Kidney epithelial cell (primary cell): ENCODE results near the gene MAPKAP1. TPM values are rescaled to one million over a fixed set of nuclear protein-coding genes. Genes with fewer than 3 reads are reported as not detected.
A peak's percentile ranks its signal among the peaks of the same experiment; 100 is the strongest.

ENCODE experiments used
- DNase-seq: peaks from one replicate; pipeline ENCODE4 v3.0.0-alpha.2; 2010; ENCODE audit warnings: low read depth
- H3K27me3 ChIP-seq: 2 replicates; pipeline ENCODE4 v1.6.0; 2011; ENCODE audit warnings: low read length; ENCODE audit not compliant: control insufficient read depth, insufficient read depth
- H3K36me3 ChIP-seq: 2 replicates; pipeline ENCODE4 v1.5.1; 2011; ENCODE audit warnings: low read length; ENCODE audit not compliant: control insufficient read depth, insufficient read depth
- H3K4me3 ChIP-seq: 2 replicates; pipeline ENCODE4 v1.5.1; 2011; ENCODE audit warnings: low read depth, mild to moderate bottlenecking, control low read depth, low read length
- CTCF ChIP-seq: IDR thresholded peaks from 2 replicates; pipeline ENCODE4 v1.5.1; 2011; ENCODE audit warnings: mild to moderate bottlenecking, moderate library complexity, low read length, control low read depth, inconsistent platforms; ENCODE audit not compliant: insufficient read depth, poor library complexity, severe bottlenecking
- total RNA-seq: library from RNA; depleted of rRNA; stranded (reverse); fragments of >200 nt; gene quantifications from 2 replicates; pipeline ENCODE4 v1.2.3, GENCODE V29; 2015

Gene MAPKAP1
- total RNA-seq, 1 donor from 2014 or later: 101 TPM

GRCh38 chr9:125680445-125680844 is 26.6 kb downstream of the MAPKAP1 start:
- H3K27me3 ChIP-seq: no peaks in the 10 kb centered on the region
- no peak for DNase-seq
- no peak for TF ChIP-seq CTCF
- no peaks in the 10 kb centered on the region for H3K36me3 ChIP-seq
- H3K4me3 ChIP-seq: no peak overlapping the region

- DNase-seq: no peak
- Histone ChIP-seq H3K36me3 (no peaks in the 10 kb centered on the region), H3K4me3 (no peak overlapping the region), H3K27me3 (no peaks in the 10 kb centered on the region)
- no peak for TF ChIP-seq CTCF
These were observed 27.3 kb downstream of the MAPKAP1 start for GRCh38 chr9:125679597-125680189.

- H3K36me3 ChIP-seq: no peaks in the 10 kb centered on the region
- DNase-seq: peak; percentile 73
These were observed 31.7 kb downstream of the MAPKAP1 start for GRCh38 chr9:125674981-125675973.

GRCh38 chr9:125672876-125673275 is 34.1 kb downstream of the MAPKAP1 start:
- no peaks in the 10 kb centered on the region for H3K27me3 ChIP-seq
- TF ChIP-seq CTCF: no peak
- H3K4me3 ChIP-seq: no peak overlapping the region
- DNase-seq: no peak
- H3K36me3 ChIP-seq: no peaks in the 10 kb centered on the region

More at GRCh38 chr9:125674981-125675973, 31.7 kb downstream of the MAPKAP1 start:
- Histone ChIP-seq H3K4me3 (no peak overlapping the region), H3K27me3 (no peaks in the 10 kb centered on the region)
- no peak for TF ChIP-seq CTCF

GRCh38 chr9:125663127-125663526 is 43.9 kb downstream of the MAPKAP1 start:
- H3K4me3 ChIP-seq: no peak overlapping the region
- TF ChIP-seq CTCF: no peak

More at GRCh38 chr9:125663127-125663526, 43.9 kb downstream of the MAPKAP1 start:
- Histone ChIP-seq H3K27me3 (no peaks in the 10 kb centered on the region), H3K36me3 (no peaks in the 10 kb centered on the region)
- DNase-seq: peak; percentile 47
